ENCODE measurements around the gene ATP2A2.
A peak's percentile ranks its signal among the peaks of the same experiment; 100 is the strongest.
"Not testable (repeated sequence)": the region's sequence is repeated elsewhere in the genome, so short reads cannot be mapped to it uniquely, and the experiment has no call there.

ATP2A2 gene

GRCh38 chr12:110358384-110359097, 77.5 kb downstream of the ATP2A2 start:
- not testable (repeated sequence) for FAIRE-seq; DNase-seq (ENCODE audit: extremely low spot score, insufficient read length, low read depth)

GRCh38 chr12:110361216-110361615, 80.2 kb downstream of the ATP2A2 start:
- FAIRE-seq (no peak), DNase-seq (ENCODE audit: extremely low spot score, insufficient read length, low read depth) (no peak)

- FAIRE-seq (no peak), DNase-seq (ENCODE audit: extremely low spot score, insufficient read length, low read depth) (no peak)
These were observed 84.7 kb downstream of the ATP2A2 start for GRCh38 chr12:110365489-110366320.

- FAIRE-seq (no peak), DNase-seq (ENCODE audit: extremely low spot score, insufficient read length, low read depth) (no peak)
These were observed 85.5 kb downstream of the ATP2A2 start for GRCh38 chr12:110366321-110367142.

- FAIRE-seq (no peak), DNase-seq (ENCODE audit: extremely low spot score, insufficient read length, low read depth) (no peak)
These were observed 86.3 kb downstream of the ATP2A2 start for GRCh38 chr12:110367181-110367864.

- DNase-seq (ENCODE audit: extremely low spot score, insufficient read length, low read depth) (no peak), FAIRE-seq (peak; percentile 33)
These were observed 88.9 kb downstream of the ATP2A2 start for GRCh38 chr12:110369992-110370391.

GRCh38 chr12:110370732-110371231, 89.7 kb downstream of the ATP2A2 start:
- FAIRE-seq (no peak), DNase-seq (ENCODE audit: extremely low spot score, insufficient read length, low read depth) (no peak)

- DNase-seq (ENCODE audit: extremely low spot score, insufficient read length, low read depth) (peak; percentile 62), FAIRE-seq (peak; percentile 70)
These were observed 90.5 kb downstream of the ATP2A2 start for GRCh38 chr12:110371408-110372055.

GRCh38 chr12:110372056-110372425, 91.0 kb downstream of the ATP2A2 start:
- no peak for DNase-seq (ENCODE audit: extremely low spot score, insufficient read length, low read depth)

GRCh38 chr12:110373025-110373424, 92.0 kb downstream of the ATP2A2 start:
- FAIRE-seq, result no peak
- no peak for DNase-seq (ENCODE audit: extremely low spot score, insufficient read length, low read depth)

More at GRCh38 chr12:110372056-110372425, 91.0 kb downstream of the ATP2A2 start:
- FAIRE-seq, result no peak

- DNase-seq (ENCODE audit: extremely low spot score, insufficient read length, low read depth) (no peak), FAIRE-seq (no peak)
These were observed 92.4 kb downstream of the ATP2A2 start for GRCh38 chr12:110373425-110373824.

- FAIRE-seq (no peak), DNase-seq (ENCODE audit: extremely low spot score, insufficient read length, low read depth) (no peak)
These were observed 93.0 kb downstream of the ATP2A2 start for GRCh38 chr12:110373962-110374611.

- FAIRE-seq; DNase-seq (ENCODE audit: extremely low spot score, insufficient read length, low read depth): not testable (repeated sequence)
These were observed 97.2 kb downstream of the ATP2A2 start for GRCh38 chr12:110378131-110378790.

- no peak for DNase-seq (ENCODE audit: extremely low spot score, insufficient read length, low read depth)
- FAIRE-seq, result no peak
These were observed 98.2 kb downstream of the ATP2A2 start for GRCh38 chr12:110379197-110379596.

GRCh38 chr12:110379631-110380030, 98.6 kb downstream of the ATP2A2 start:
- FAIRE-seq (no peak), DNase-seq (ENCODE audit: extremely low spot score, insufficient read length, low read depth) (no peak)

GRCh38 chr12:110382683-110383082, 101.6 kb downstream of the ATP2A2 start:
- DNase-seq (ENCODE audit: extremely low spot score, insufficient read length, low read depth) (no peak), FAIRE-seq (no peak)
